Measurements from ENCODE around the gene CPNE4. TPM values are rescaled to one million over a fixed set of nuclear protein-coding genes. Genes with fewer than 3 reads are reported as not detected.
A peak's percentile ranks its signal among the peaks of the same experiment; 100 is the strongest.

CPNE4 gene
- total RNA-seq, 2 donors from 2014 or later = 0.55 TPM; not detected in 1

- Mint-ChIP-seq H3K4me1 (peaks cover 13% of the 10 kb centered on the region), H3K27me3 (peaks cover 78% of the 10 kb centered on the region), H3K27ac (no peak overlapping the region), H3K36me3 (ENCODE audit: low read depth) (no peaks in the 10 kb centered on the region), H3K4me3 (no peak overlapping the region)
- H3K9me3 ChIP-seq (ENCODE audit: control insufficient read depth, low read length, poor library complexity, severe bottlenecking) = no peaks in the 10 kb centered on the region
- ATAC-seq (no peak), DNase-seq (no peak)
These were observed 2.8 kb upstream of the CPNE4 start for GRCh38 chr3:132037581-132037980.

GRCh38 chr3:132037056-132037455 is 2.2 kb upstream of the CPNE4 start:
- DNase-seq = no peak
- Mint-ChIP-seq H3K27ac (no peak overlapping the region), H3K36me3 (ENCODE audit: low read depth) (no peaks in the 10 kb centered on the region), H3K4me1 (peaks cover 13% of the 10 kb centered on the region), H3K27me3 (peaks cover 83% of the 10 kb centered on the region), H3K4me3 (no peak overlapping the region)
- ATAC-seq = no peak
- no peaks in the 10 kb centered on the region for H3K9me3 ChIP-seq (ENCODE audit: control insufficient read depth, low read length, poor library complexity, severe bottlenecking)

GRCh38 chr3:132034097-132034485 is 723 bp downstream of the CPNE4 start:
- H3K9me3 ChIP-seq (ENCODE audit: control insufficient read depth, low read length, poor library complexity, severe bottlenecking) = no peaks in the 10 kb centered on the region
- DNase-seq = no peak
- Mint-ChIP-seq H3K4me1 (peaks cover 13% of the 10 kb centered on the region), H3K27me3 (peaks cover 83% of the 10 kb centered on the region), H3K4me3 (peak overlapping the region; percentile 65), H3K27ac (no peak overlapping the region), H3K36me3 (ENCODE audit: low read depth) (no peaks in the 10 kb centered on the region)
- ATAC-seq = no peak

DNA sequence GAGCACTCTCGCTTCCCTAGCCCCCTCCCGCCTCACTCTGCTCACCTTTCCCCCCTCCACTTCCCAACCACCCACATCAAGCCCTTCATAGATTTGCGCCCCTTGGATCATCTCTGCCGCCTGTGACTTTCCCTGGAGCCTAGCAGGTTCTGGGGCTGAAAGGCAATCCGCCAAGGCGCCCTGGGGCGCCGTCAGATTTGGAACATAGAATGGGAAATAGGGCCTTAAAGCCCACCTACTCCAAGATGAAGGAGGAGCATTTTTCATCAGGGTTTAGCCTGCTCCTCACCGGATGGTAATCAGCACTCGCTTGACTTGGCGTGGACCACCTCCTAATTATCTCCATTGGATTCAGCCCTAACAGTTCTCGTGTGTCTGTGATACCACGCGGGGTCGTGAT is 1.3 kb downstream of the CPNE4 start:
- no peak overlapping the region for H3K4me3 Mint-ChIP-seq
- no peak for ATAC-seq
- no peaks in the 10 kb centered on the region for H3K36me3 Mint-ChIP-seq (ENCODE audit: low read depth)
- no peak overlapping the region for H3K27ac Mint-ChIP-seq
- no peak for DNase-seq
- H3K4me1 Mint-ChIP-seq = peaks cover 13% of the 10 kb centered on the region
- no peaks in the 10 kb centered on the region for H3K9me3 ChIP-seq (ENCODE audit: control insufficient read depth, low read length, poor library complexity, severe bottlenecking)
- H3K27me3 Mint-ChIP-seq = peaks cover 84% of the 10 kb centered on the region

DNA sequence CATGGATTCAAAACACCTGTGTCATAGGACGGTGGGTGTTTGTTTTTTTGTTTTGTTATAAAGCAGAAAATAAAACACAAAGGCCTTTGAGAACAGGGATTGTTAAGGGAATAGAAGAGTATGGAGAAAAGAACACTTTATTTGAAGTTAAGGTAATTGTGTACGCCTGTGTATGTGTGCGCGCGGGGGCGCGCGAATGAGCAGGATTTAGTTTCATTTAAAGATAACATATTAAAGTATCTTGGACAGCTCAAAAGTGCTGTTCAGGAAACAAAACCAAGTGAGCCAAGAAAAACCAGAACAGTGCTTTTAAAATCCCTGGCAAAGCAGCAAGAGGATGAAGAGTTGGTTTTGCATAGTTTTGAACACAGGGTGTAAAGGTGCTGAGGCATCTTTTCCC is 1.9 kb downstream of the CPNE4 start:
- no peak overlapping the region for H3K4me3 Mint-ChIP-seq
- H3K27ac Mint-ChIP-seq = no peak overlapping the region
- ATAC-seq = no peak
- DNase-seq = no peak
- no peaks in the 10 kb centered on the region for H3K36me3 Mint-ChIP-seq (ENCODE audit: low read depth)
- no peaks in the 10 kb centered on the region for H3K9me3 ChIP-seq (ENCODE audit: control insufficient read depth, low read length, poor library complexity, severe bottlenecking)
- H3K27me3 Mint-ChIP-seq = peaks cover 84% of the 10 kb centered on the region
- H3K4me1 Mint-ChIP-seq = peaks cover 13% of the 10 kb centered on the region

- ATAC-seq = peak; percentile 62
- H3K36me3 Mint-ChIP-seq (ENCODE audit: low read depth) = no peaks in the 10 kb centered on the region
- peaks cover 8% of the 10 kb centered on the region for H3K4me1 Mint-ChIP-seq
These were observed 5.5 kb downstream of the CPNE4 start for GRCh38 chr3:132029182-132029902.

GRCh38 chr3:132022914-132023313 is 11.9 kb downstream of the CPNE4 start:
- no peak overlapping the region for H3K4me3 Mint-ChIP-seq
- ATAC-seq (no peak), DNase-seq (no peak)
- no peak overlapping the region for H3K27ac Mint-ChIP-seq
- peaks cover 3% of the 10 kb centered on the region for H3K4me1 Mint-ChIP-seq
- no peaks in the 10 kb centered on the region for H3K9me3 ChIP-seq (ENCODE audit: control insufficient read depth, low read length, poor library complexity, severe bottlenecking)
- no peaks in the 10 kb centered on the region for H3K36me3 Mint-ChIP-seq (ENCODE audit: low read depth)
- H3K27me3 Mint-ChIP-seq = peaks cover 37% of the 10 kb centered on the region

More at GRCh38 chr3:132029182-132029902, 5.5 kb downstream of the CPNE4 start:
- Mint-ChIP-seq H3K27ac (no peak overlapping the region), H3K27me3 (peaks cover 69% of the 10 kb centered on the region), H3K4me3 (no peak overlapping the region)
- H3K9me3 ChIP-seq (ENCODE audit: control insufficient read depth, low read length, poor library complexity, severe bottlenecking) = no peaks in the 10 kb centered on the region
- peak in 2 of 3 donors; percentile 17 to 36 for DNase-seq

GRCh38 chr3:132020058-132020457 is 14.8 kb downstream of the CPNE4 start:
- peaks cover 27% of the 10 kb centered on the region for H3K27me3 Mint-ChIP-seq
- H3K36me3 Mint-ChIP-seq (ENCODE audit: low read depth) = no peaks in the 10 kb centered on the region
- H3K4me3 Mint-ChIP-seq = no peak overlapping the region
- H3K4me1 Mint-ChIP-seq = no peaks in the 10 kb centered on the region
- DNase-seq (no peak), ATAC-seq (no peak)
- H3K27ac Mint-ChIP-seq = no peak overlapping the region
- no peaks in the 10 kb centered on the region for H3K9me3 ChIP-seq (ENCODE audit: control insufficient read depth, low read length, poor library complexity, severe bottlenecking)

DNA sequence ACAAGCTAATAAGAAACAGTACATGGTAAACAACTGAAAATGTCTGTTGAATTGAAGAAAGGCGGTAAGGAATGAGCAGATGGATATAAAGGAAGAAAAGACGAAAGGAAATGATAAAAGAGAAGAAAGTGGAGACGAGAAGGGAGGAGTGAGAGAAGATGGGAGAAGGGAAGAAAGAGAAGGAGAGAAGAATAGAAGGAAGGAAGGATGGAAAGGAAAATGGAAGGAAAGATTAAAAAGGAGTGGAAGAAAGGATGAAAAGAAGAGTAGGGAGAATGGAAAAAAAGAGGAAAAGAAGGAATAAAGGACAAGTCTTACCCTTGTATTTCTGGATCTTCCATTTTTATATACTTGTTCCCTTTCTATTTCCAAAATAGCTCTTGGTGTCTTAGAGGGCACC is 17.7 kb downstream of the CPNE4 start:
- H3K9me3 ChIP-seq (ENCODE audit: control insufficient read depth, low read length, poor library complexity, severe bottlenecking) = no peaks in the 10 kb centered on the region
- Mint-ChIP-seq H3K27me3 (peaks cover 33% of the 10 kb centered on the region), H3K4me1 (no peaks in the 10 kb centered on the region), H3K27ac (no peak overlapping the region), H3K4me3 (no peak overlapping the region), H3K36me3 (ENCODE audit: low read depth) (no peaks in the 10 kb centered on the region)
- ATAC-seq (no peak), DNase-seq (no peak)

GRCh38 chr3:132016061-132017041 is 18.5 kb downstream of the CPNE4 start:
- H3K36me3 Mint-ChIP-seq (ENCODE audit: low read depth) = no peaks in the 10 kb centered on the region
- H3K9me3 ChIP-seq (ENCODE audit: control insufficient read depth, low read length, poor library complexity, severe bottlenecking) = no peaks in the 10 kb centered on the region
- peaks cover 41% of the 10 kb centered on the region for H3K27me3 Mint-ChIP-seq

GRCh38 chr3:132014105-132014504 is 20.7 kb downstream of the CPNE4 start:
- ATAC-seq (no peak), DNase-seq (no peak)
- H3K4me1 Mint-ChIP-seq = no peaks in the 10 kb centered on the region
- H3K36me3 Mint-ChIP-seq (ENCODE audit: low read depth) = no peaks in the 10 kb centered on the region
- peak overlapping the region; percentile 12 for H3K4me3 Mint-ChIP-seq
- H3K27me3 Mint-ChIP-seq = peaks cover 37% of the 10 kb centered on the region
- no peak overlapping the region for H3K27ac Mint-ChIP-seq
- no peaks in the 10 kb centered on the region for H3K9me3 ChIP-seq (ENCODE audit: control insufficient read depth, low read length, poor library complexity, severe bottlenecking)

More at GRCh38 chr3:132016061-132017041, 18.5 kb downstream of the CPNE4 start:
- no peaks in the 10 kb centered on the region for H3K4me1 Mint-ChIP-seq
- ATAC-seq (no peak), DNase-seq (no peak)
- H3K4me3 Mint-ChIP-seq = no peak overlapping the region
- no peak overlapping the region for H3K27ac Mint-ChIP-seq

GRCh38 chr3:132009241-132009640 is 25.6 kb downstream of the CPNE4 start:
- H3K4me1 Mint-ChIP-seq = no peaks in the 10 kb centered on the region
- ATAC-seq (no peak), DNase-seq (no peak)
- H3K9me3 ChIP-seq (ENCODE audit: control insufficient read depth, low read length, poor library complexity, severe bottlenecking) = no peaks in the 10 kb centered on the region
- H3K36me3 Mint-ChIP-seq (ENCODE audit: low read depth) = no peaks in the 10 kb centered on the region
- H3K27ac Mint-ChIP-seq = no peak overlapping the region
- no peak overlapping the region for H3K4me3 Mint-ChIP-seq
- H3K27me3 Mint-ChIP-seq = peaks cover 47% of the 10 kb centered on the region

GRCh38 chr3:132008837-132009236 is 26.0 kb downstream of the CPNE4 start:
- H3K36me3 Mint-ChIP-seq (ENCODE audit: low read depth) = no peaks in the 10 kb centered on the region
- no peak for ATAC-seq
- peaks cover 45% of the 10 kb centered on the region for H3K27me3 Mint-ChIP-seq
- H3K4me1 Mint-ChIP-seq = no peaks in the 10 kb centered on the region
- H3K4me3 Mint-ChIP-seq = no peak overlapping the region
- no peaks in the 10 kb centered on the region for H3K9me3 ChIP-seq (ENCODE audit: control insufficient read depth, low read length, poor library complexity, severe bottlenecking)
- no peak overlapping the region for H3K27ac Mint-ChIP-seq
- no peak for DNase-seq

Measured in T-helper 17 cell (primary cell).